Progenitor cell of endocrine pancreas (in vitro differentiated cells): ENCODE measurements around the gene DLG4. TPM values are rescaled to one million over a fixed set of nuclear protein-coding genes. Genes with fewer than 3 reads are reported as not detected.
"Not testable (repeated sequence)": the region's sequence is repeated elsewhere in the genome, so short reads cannot be mapped to it uniquely, and the experiment has no call there.

Source experiments
- DNase-seq: peaks from one replicate; pipeline ENCODE4 v3.0.0; 2021; ENCODE audit warnings: low spot score; ENCODE audit not compliant: unreplicated experiment
- H3K27ac Mint-ChIP-seq: 2 replicates; pipeline ENCODE4 v1.8.0; 2021; ENCODE audit warnings: mild to moderate bottlenecking, moderate library complexity, mixed read lengths
- H3K27me3 Mint-ChIP-seq: 2 replicates; pipeline ENCODE4 v1.8.0; 2021; ENCODE audit warnings: mixed read lengths
- H3K36me3 Mint-ChIP-seq: 2 replicates; pipeline ENCODE4 v1.8.0; 2022; ENCODE audit warnings: mixed read lengths; ENCODE audit not compliant: insufficient read depth
- H3K4me1 Mint-ChIP-seq: 2 replicates; pipeline ENCODE4 v1.8.0; 2021; ENCODE audit warnings: low read depth, mixed read lengths
- H3K4me3 Mint-ChIP-seq: 2 replicates; pipeline ENCODE4 v1.8.0; 2021; ENCODE audit warnings: low read depth, mild to moderate bottlenecking, moderate library complexity, mixed read lengths
- H3K9me3 Mint-ChIP-seq: 2 replicates; pipeline ENCODE4 v1.8.0; 2021; ENCODE audit warnings: low read depth, mixed read lengths
- total RNA-seq: library from RNA; stranded (reverse); gene quantifications from 2 replicates; pipeline ENCODE4 v1.2.1, GENCODE V29; 2021
- TF ChIP-seq, protein P1 (sequence below): fragments of 200-600 bp; sonication (generic); IDR thresholded peaks from one replicate; pipeline ENCODE4 v1.5.0; 2021; ENCODE audit warnings: antibody characterized with exemption, mild to moderate bottlenecking; ENCODE audit not compliant: unreplicated experiment

DLG4 gene
- total RNA-seq, 1 donor from 2014 or later = 48.6 TPM

DNA sequence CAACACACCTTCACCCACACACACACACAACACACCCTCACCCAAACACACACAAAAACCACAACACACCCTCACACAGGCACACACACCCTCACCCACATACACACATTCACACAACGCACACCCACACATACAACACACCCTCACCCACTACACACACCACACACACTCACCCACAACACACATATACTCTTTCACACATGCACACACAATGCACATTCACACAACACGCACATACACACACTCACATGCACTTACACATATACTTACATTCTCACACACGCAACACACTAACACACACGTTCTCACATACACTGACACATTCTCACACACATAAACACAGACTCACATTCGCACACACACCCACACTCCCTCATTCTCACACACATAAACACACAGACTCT is 44.3 kb downstream of the DLG4 start:
- TF ChIP-seq, protein P1, sequence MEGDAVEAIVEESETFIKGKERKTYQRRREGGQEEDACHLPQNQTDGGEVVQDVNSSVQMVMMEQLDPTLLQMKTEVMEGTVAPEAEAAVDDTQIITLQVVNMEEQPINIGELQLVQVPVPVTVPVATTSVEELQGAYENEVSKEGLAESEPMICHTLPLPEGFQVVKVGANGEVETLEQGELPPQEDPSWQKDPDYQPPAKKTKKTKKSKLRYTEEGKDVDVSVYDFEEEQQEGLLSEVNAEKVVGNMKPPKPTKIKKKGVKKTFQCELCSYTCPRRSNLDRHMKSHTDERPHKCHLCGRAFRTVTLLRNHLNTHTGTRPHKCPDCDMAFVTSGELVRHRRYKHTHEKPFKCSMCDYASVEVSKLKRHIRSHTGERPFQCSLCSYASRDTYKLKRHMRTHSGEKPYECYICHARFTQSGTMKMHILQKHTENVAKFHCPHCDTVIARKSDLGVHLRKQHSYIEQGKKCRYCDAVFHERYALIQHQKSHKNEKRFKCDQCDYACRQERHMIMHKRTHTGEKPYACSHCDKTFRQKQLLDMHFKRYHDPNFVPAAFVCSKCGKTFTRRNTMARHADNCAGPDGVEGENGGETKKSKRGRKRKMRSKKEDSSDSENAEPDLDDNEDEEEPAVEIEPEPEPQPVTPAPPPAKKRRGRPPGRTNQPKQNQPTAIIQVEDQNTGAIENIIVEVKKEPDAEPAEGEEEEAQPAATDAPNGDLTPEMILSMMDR = no peak
- no peaks in the 10 kb centered on the region for H3K9me3 Mint-ChIP-seq
- H3K36me3 Mint-ChIP-seq = peaks cover 2% of the 10 kb centered on the region
- peaks cover 8% of the 10 kb centered on the region for H3K4me1 Mint-ChIP-seq
- no peaks in the 10 kb centered on the region for H3K27me3 Mint-ChIP-seq
- DNase-seq = no peak
- no peak overlapping the region for H3K4me3 Mint-ChIP-seq
- no peak overlapping the region for H3K27ac Mint-ChIP-seq

DNA sequence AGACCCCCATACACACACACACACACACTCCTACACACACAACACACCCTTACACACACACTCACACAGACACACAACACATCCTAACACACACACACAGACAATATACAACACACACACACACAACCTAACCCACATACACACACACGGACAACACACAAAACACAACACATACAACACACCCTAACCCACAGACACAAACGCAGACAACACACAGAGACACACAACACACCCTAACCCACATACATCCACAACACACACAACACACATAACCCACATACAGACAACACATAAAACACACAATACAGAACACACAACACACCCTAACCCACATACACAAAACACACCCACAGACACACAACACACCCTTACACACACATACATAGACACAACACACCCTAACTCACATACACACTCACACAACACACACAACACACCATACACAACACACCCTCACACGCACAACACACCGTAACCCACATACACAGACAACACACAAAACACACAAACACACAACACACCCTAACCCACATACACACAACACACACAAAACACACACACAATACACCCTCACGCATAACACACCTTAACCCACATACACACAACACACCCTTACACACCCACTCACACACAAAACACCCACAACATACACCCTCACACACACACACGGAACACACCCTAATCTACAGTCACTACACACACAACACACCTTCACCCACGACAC is 44.9 kb downstream of the DLG4 start:
- H3K36me3 Mint-ChIP-seq = peaks cover 2% of the 10 kb centered on the region
- TF ChIP-seq, protein P1 = no peak

DNA sequence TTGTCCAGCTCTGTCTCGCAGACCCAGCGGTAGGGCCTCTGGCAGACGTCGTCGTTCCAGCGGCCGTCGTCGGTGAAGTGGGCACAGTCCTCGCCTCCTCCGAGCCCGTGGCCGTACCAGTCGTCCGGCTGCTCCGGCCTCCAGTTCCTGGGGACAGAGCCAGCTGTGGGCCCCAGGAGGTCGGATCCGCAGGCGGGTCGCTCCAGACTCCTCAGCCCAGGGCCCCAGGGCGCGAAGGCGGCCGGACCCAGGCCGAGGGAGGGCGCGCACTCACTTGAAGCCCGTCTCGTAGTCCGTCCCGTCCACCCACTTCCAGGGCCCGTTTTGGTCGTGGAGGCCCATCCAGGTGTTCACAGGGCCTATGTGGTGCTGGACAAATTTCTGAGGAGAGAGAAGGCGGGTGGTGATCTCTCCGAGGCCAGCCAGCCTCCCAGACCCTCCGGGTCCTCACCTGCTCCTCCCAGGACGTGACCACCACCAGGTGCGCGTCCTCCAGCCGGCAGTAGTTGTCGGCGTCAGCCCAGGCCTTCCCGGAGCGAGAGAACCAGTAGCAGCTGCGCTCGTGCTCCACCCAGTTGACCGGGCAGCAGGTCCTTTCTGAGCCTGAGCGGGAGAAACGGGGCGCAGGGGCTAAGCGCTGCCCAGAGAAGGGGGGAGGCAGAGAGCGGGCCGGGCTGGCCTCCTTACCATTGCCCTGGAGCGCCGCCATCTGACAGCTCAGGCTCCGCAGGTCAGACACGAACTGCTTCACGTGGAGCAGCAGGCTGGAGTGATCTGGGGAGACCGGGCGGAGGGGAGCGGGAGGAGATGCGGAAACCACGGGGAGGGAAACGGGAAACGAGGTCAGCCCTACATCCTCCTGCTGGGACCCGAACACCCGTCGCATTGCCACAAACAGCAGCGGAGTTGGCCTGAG is 45.7 kb downstream of the DLG4 start:
- Mint-ChIP-seq H3K9me3 (peaks cover 5% of the 10 kb centered on the region), H3K27ac (no peak overlapping the region), H3K4me3 (peak overlapping the region; percentile 32), H3K36me3 (peaks cover 4% of the 10 kb centered on the region), H3K27me3 (no peaks in the 10 kb centered on the region), H3K4me1 (peaks cover 8% of the 10 kb centered on the region)
- DNase-seq = peak; percentile 41
- TF ChIP-seq, protein P1 = peak; percentile 37

More for the DNA sequence above, 44.9 kb downstream of the DLG4 start:
- Mint-ChIP-seq H3K27me3 (no peaks in the 10 kb centered on the region), H3K4me1 (peaks cover 8% of the 10 kb centered on the region), H3K27ac (no peak overlapping the region), H3K4me3 (no peak overlapping the region), H3K9me3 (no peaks in the 10 kb centered on the region)
- no peak for DNase-seq

DNA sequence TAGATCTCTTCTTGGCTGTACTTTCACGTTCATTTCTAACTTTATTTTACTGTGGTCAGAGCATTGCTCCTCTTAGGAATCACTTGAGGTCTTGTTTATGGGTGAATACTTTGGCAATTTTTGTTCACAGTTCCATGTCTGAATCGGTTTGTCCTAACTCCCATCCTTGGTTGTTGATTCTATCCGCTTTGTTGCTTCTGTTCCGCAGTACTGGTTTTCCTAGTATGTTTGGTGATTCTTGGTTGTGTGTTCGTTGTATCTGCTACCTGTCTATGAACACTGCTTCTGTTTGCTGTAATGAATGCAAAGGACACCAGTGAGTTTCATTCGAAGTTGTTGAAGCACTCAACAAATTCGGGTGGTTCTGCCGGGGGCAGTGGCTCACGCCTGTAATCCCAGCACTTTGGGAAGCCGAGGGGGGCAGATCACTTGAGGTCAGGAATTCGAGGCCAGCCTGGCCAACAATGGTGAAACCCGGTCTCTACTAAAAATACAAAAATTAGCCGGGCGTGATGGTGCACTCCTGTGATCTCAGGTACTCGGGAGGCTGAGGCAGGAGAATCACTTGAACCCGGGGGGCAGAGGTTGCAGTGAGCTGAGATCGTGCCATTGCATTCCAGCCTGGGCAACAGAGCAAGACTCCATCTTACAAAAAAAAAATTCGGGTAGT is 47.0 kb downstream of the DLG4 start:
- H3K27ac Mint-ChIP-seq, H3K27me3 Mint-ChIP-seq, H3K4me3 Mint-ChIP-seq, H3K4me1 Mint-ChIP-seq, DNase-seq, H3K9me3 Mint-ChIP-seq, H3K36me3 Mint-ChIP-seq: not testable (repeated sequence)

DNA sequence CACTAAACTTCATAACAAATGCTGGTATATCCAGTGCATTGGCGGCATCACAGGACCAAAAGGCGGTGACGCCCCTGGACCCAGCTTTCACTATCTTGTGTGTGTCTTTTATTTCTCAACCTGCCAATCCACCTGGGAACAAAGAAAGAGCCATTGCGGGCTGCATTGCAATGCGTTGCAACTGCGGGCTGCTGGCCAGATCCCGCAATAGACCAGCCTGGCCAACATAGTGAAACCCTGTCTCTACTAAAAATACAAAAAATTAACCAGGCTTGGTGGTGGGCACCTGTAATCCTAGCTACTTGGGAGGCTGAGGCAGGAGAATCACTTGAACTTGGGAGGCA is 50.1 kb downstream of the DLG4 start:
- not testable (repeated sequence) for H3K27me3 Mint-ChIP-seq, H3K4me1 Mint-ChIP-seq, H3K36me3 Mint-ChIP-seq, DNase-seq, H3K9me3 Mint-ChIP-seq, H3K27ac Mint-ChIP-seq, H3K4me3 Mint-ChIP-seq

DNA sequence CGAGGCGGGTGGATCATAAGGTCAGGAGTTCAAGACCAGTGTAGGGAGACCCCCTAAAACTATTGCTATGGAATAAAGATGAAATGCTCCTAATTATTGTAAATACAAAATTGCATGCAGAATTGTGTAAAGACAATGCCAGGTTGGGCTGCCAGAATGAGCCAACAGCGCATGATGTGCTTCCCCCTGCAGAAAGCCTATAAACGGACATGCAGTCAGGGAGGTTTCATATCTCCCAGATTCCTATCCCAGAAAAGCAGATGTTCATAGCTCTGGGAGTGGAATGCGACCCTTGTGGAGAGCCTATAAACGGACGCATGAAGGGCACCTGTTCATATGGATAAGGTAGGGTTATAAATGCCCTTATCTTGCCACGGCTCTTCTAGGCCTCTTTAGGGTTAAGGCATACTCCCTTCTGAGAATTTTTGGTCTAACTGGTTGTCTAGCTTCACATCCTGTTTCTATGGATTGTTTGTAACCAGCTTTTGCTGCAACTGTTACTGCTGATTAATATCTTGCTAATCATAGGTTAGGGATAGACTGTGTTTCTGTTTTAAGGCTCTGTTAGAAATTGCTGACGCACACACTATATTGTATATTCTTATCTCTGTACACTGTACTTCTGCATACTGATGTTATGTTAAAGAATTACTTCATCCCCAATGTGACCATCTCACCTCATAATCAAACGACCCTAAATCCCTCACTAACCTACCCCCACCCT is 50.6 kb downstream of the DLG4 start:
- H3K27me3 Mint-ChIP-seq, DNase-seq, H3K36me3 Mint-ChIP-seq, H3K4me3 Mint-ChIP-seq, H3K27ac Mint-ChIP-seq, H3K4me1 Mint-ChIP-seq, H3K9me3 Mint-ChIP-seq: not testable (repeated sequence)
